ENCODE data around the gene CYP4F2.
A peak's percentile ranks its signal among the peaks of the same experiment; 100 is the strongest.
"Not testable (repeated sequence)": the region's sequence is repeated elsewhere in the genome, so short reads cannot be mapped to it uniquely, and the experiment has no call there.

CYP4F2 gene

GRCh38 chr19:15840833-15841232 lies 57.0 kb downstream of the CYP4F2 start:
- no peak overlapping the region for H3K27ac ChIP-seq (ENCODE audit: low read depth in 2 of 2, low read length in 2 of 2)
- peaks cover 4 to 5% of the 10 kb centered on the region in 2 donors for H3K4me1 ChIP-seq (ENCODE audit: control insufficient read depth in 2 of 2, insufficient read depth in 2 of 2, low read length in 2 of 2)
- H3K36me3 ChIP-seq (ENCODE audit: control insufficient read depth in 2 of 2, insufficient read depth in 2 of 2, low read length in 2 of 2): no peaks in the 10 kb centered on the region
- H3K9ac ChIP-seq (ENCODE audit: low read depth in 1 of 2, low read length in 2 of 2): no peak overlapping the region
- H3K9me3 ChIP-seq (ENCODE audit: control insufficient read depth in 2 of 2, low read length in 2 of 2): no peaks in the 10 kb centered on the region
- no peak overlapping the region for H3K4me3 ChIP-seq (ENCODE audit: low read length in 2 of 2)
- H3K27me3 ChIP-seq (ENCODE audit: control insufficient read depth in 2 of 2, insufficient read depth in 2 of 2, low read length in 2 of 2): no peaks in the 10 kb centered on the region

GRCh38 chr19:15839888-15840287 lies 58.0 kb downstream of the CYP4F2 start:
- not testable (repeated sequence) for H3K9ac ChIP-seq (ENCODE audit: low read depth in 1 of 2, low read length in 2 of 2); H3K27ac ChIP-seq (ENCODE audit: low read depth in 2 of 2, low read length in 2 of 2); H3K4me3 ChIP-seq (ENCODE audit: low read length in 2 of 2)

GRCh38 chr19:15838351-15838750 lies 59.5 kb downstream of the CYP4F2 start:
- no peak overlapping the region for H3K4me3 ChIP-seq (ENCODE audit: low read length in 2 of 2)
- no peaks in the 10 kb centered on the region for H3K36me3 ChIP-seq (ENCODE audit: control insufficient read depth in 2 of 2, insufficient read depth in 2 of 2, low read length in 2 of 2)
- no peaks in the 10 kb centered on the region for H3K27me3 ChIP-seq (ENCODE audit: control insufficient read depth in 2 of 2, insufficient read depth in 2 of 2, low read length in 2 of 2)
- no peak overlapping the region for H3K27ac ChIP-seq (ENCODE audit: low read depth in 2 of 2, low read length in 2 of 2)
- H3K9ac ChIP-seq (ENCODE audit: low read depth in 1 of 2, low read length in 2 of 2): no peak overlapping the region
- H3K4me1 ChIP-seq (ENCODE audit: control insufficient read depth in 2 of 2, insufficient read depth in 2 of 2, low read length in 2 of 2): peaks cover 4 to 8% of the 10 kb centered on the region in 2 donors
- H3K9me3 ChIP-seq (ENCODE audit: control insufficient read depth in 2 of 2, low read length in 2 of 2): no peaks in the 10 kb centered on the region

More at GRCh38 chr19:15839888-15840287, 58.0 kb downstream of the CYP4F2 start:
- H3K4me1 ChIP-seq (ENCODE audit: control insufficient read depth in 2 of 2, insufficient read depth in 2 of 2, low read length in 2 of 2); H3K9me3 ChIP-seq (ENCODE audit: control insufficient read depth in 2 of 2, low read length in 2 of 2); H3K27me3 ChIP-seq (ENCODE audit: control insufficient read depth in 2 of 2, insufficient read depth in 2 of 2, low read length in 2 of 2); H3K36me3 ChIP-seq (ENCODE audit: control insufficient read depth in 2 of 2, insufficient read depth in 2 of 2, low read length in 2 of 2): not testable (repeated sequence)

GRCh38 chr19:15837221-15837731 lies 60.6 kb downstream of the CYP4F2 start:
- Histone ChIP-seq H3K27me3 (ENCODE audit: control insufficient read depth in 2 of 2, insufficient read depth in 2 of 2, low read length in 2 of 2) (no peaks in the 10 kb centered on the region), H3K4me1 (ENCODE audit: control insufficient read depth in 2 of 2, insufficient read depth in 2 of 2, low read length in 2 of 2) (peaks cover 4 to 8% of the 10 kb centered on the region in 2 donors), H3K27ac (ENCODE audit: low read depth in 2 of 2, low read length in 2 of 2) (peak overlapping the region; percentile 100), H3K4me3 (ENCODE audit: low read length in 2 of 2) (peak overlapping the region; percentile 90), H3K36me3 (ENCODE audit: control insufficient read depth in 2 of 2, insufficient read depth in 2 of 2, low read length in 2 of 2) (no peaks in the 10 kb centered on the region), H3K9me3 (ENCODE audit: control insufficient read depth in 2 of 2, low read length in 2 of 2) (no peaks in the 10 kb centered on the region), H3K9ac (ENCODE audit: low read depth in 1 of 2, low read length in 2 of 2) (peak overlapping the region; percentile 100)

GRCh38 chr19:15836330-15837220 lies 61.3 kb downstream of the CYP4F2 start:
- Histone ChIP-seq H3K27me3 (ENCODE audit: control insufficient read depth in 2 of 2, insufficient read depth in 2 of 2, low read length in 2 of 2) (no peaks in the 10 kb centered on the region), H3K9me3 (ENCODE audit: control insufficient read depth in 2 of 2, low read length in 2 of 2) (no peaks in the 10 kb centered on the region), H3K4me1 (ENCODE audit: control insufficient read depth in 2 of 2, insufficient read depth in 2 of 2, low read length in 2 of 2) (peaks cover 4 to 8% of the 10 kb centered on the region in 2 donors), H3K4me3 (ENCODE audit: low read length in 2 of 2) (peak overlapping the region; percentile 90), H3K9ac (ENCODE audit: low read depth in 1 of 2, low read length in 2 of 2) (peak overlapping the region; percentile 100), H3K27ac (ENCODE audit: low read depth in 2 of 2, low read length in 2 of 2) (peak overlapping the region; percentile 100), H3K36me3 (ENCODE audit: control insufficient read depth in 2 of 2, insufficient read depth in 2 of 2, low read length in 2 of 2) (no peaks in the 10 kb centered on the region)

GRCh38 chr19:15835565-15836329 lies 62.1 kb downstream of the CYP4F2 start:
- not testable (repeated sequence) for H3K36me3 ChIP-seq (ENCODE audit: control insufficient read depth in 2 of 2, insufficient read depth in 2 of 2, low read length in 2 of 2); H3K4me1 ChIP-seq (ENCODE audit: control insufficient read depth in 2 of 2, insufficient read depth in 2 of 2, low read length in 2 of 2); H3K9me3 ChIP-seq (ENCODE audit: control insufficient read depth in 2 of 2, low read length in 2 of 2); H3K27me3 ChIP-seq (ENCODE audit: control insufficient read depth in 2 of 2, insufficient read depth in 2 of 2, low read length in 2 of 2)
- Histone ChIP-seq H3K4me3 (ENCODE audit: low read length in 2 of 2) (peak overlapping the region; percentile 90), H3K27ac (ENCODE audit: low read depth in 2 of 2, low read length in 2 of 2) (peak overlapping the region; percentile 100), H3K9ac (ENCODE audit: low read depth in 1 of 2, low read length in 2 of 2) (peak overlapping the region; percentile 100)

GRCh38 chr19:15834232-15834631 lies 63.6 kb downstream of the CYP4F2 start:
- not testable (repeated sequence) for H3K9ac ChIP-seq (ENCODE audit: low read depth in 1 of 2, low read length in 2 of 2); H3K4me3 ChIP-seq (ENCODE audit: low read length in 2 of 2); H3K9me3 ChIP-seq (ENCODE audit: control insufficient read depth in 2 of 2, low read length in 2 of 2); H3K27me3 ChIP-seq (ENCODE audit: control insufficient read depth in 2 of 2, insufficient read depth in 2 of 2, low read length in 2 of 2); H3K4me1 ChIP-seq (ENCODE audit: control insufficient read depth in 2 of 2, insufficient read depth in 2 of 2, low read length in 2 of 2); H3K27ac ChIP-seq (ENCODE audit: low read depth in 2 of 2, low read length in 2 of 2); H3K36me3 ChIP-seq (ENCODE audit: control insufficient read depth in 2 of 2, insufficient read depth in 2 of 2, low read length in 2 of 2)

GRCh38 chr19:15831626-15832025 lies 66.2 kb downstream of the CYP4F2 start:
- H3K36me3 ChIP-seq (ENCODE audit: control insufficient read depth in 2 of 2, insufficient read depth in 2 of 2, low read length in 2 of 2): no peaks in the 10 kb centered on the region
- H3K27me3 ChIP-seq (ENCODE audit: control insufficient read depth in 2 of 2, insufficient read depth in 2 of 2, low read length in 2 of 2): no peaks in the 10 kb centered on the region
- no peak overlapping the region for H3K9ac ChIP-seq (ENCODE audit: low read depth in 1 of 2, low read length in 2 of 2)
- H3K4me1 ChIP-seq (ENCODE audit: control insufficient read depth in 2 of 2, insufficient read depth in 2 of 2, low read length in 2 of 2): peaks cover 4 to 15% of the 10 kb centered on the region in 2 donors
- no peak overlapping the region for H3K27ac ChIP-seq (ENCODE audit: low read depth in 2 of 2, low read length in 2 of 2)
- no peak overlapping the region for H3K4me3 ChIP-seq (ENCODE audit: low read length in 2 of 2)
- no peaks in the 10 kb centered on the region for H3K9me3 ChIP-seq (ENCODE audit: control insufficient read depth in 2 of 2, low read length in 2 of 2)

GRCh38 chr19:15829786-15830185 lies 68.1 kb downstream of the CYP4F2 start:
- peaks cover 0 to 7% of the 10 kb centered on the region in 2 donors for H3K4me1 ChIP-seq (ENCODE audit: control insufficient read depth in 2 of 2, insufficient read depth in 2 of 2, low read length in 2 of 2)
- H3K9ac ChIP-seq (ENCODE audit: low read depth in 1 of 2, low read length in 2 of 2): no peak overlapping the region
- H3K36me3 ChIP-seq (ENCODE audit: control insufficient read depth in 2 of 2, insufficient read depth in 2 of 2, low read length in 2 of 2): no peaks in the 10 kb centered on the region
- no peaks in the 10 kb centered on the region for H3K9me3 ChIP-seq (ENCODE audit: control insufficient read depth in 2 of 2, low read length in 2 of 2)
- no peaks in the 10 kb centered on the region for H3K27me3 ChIP-seq (ENCODE audit: control insufficient read depth in 2 of 2, insufficient read depth in 2 of 2, low read length in 2 of 2)
- no peak overlapping the region for H3K27ac ChIP-seq (ENCODE audit: low read depth in 2 of 2, low read length in 2 of 2)
- H3K4me3 ChIP-seq (ENCODE audit: low read length in 2 of 2): no peak overlapping the region

- H3K4me3 ChIP-seq (ENCODE audit: low read length in 2 of 2): no peak overlapping the region
Observed at GRCh38 chr19:15829306-15829698, 68.6 kb downstream of the CYP4F2 start.

More at GRCh38 chr19:15829306-15829698, 68.6 kb downstream of the CYP4F2 start:
- H3K27ac ChIP-seq (ENCODE audit: low read depth in 2 of 2, low read length in 2 of 2): no peak overlapping the region
- no peaks in the 10 kb centered on the region for H3K27me3 ChIP-seq (ENCODE audit: control insufficient read depth in 2 of 2, insufficient read depth in 2 of 2, low read length in 2 of 2)
- H3K36me3 ChIP-seq (ENCODE audit: control insufficient read depth in 2 of 2, insufficient read depth in 2 of 2, low read length in 2 of 2): no peaks in the 10 kb centered on the region
- H3K4me1 ChIP-seq (ENCODE audit: control insufficient read depth in 2 of 2, insufficient read depth in 2 of 2, low read length in 2 of 2): peaks cover 0 to 7% of the 10 kb centered on the region in 2 donors
- H3K9ac ChIP-seq (ENCODE audit: low read depth in 1 of 2, low read length in 2 of 2): no peak overlapping the region
- no peaks in the 10 kb centered on the region for H3K9me3 ChIP-seq (ENCODE audit: control insufficient read depth in 2 of 2, low read length in 2 of 2)

All from mucosa of rectum (tissue), 2 donors.